NCI-H1436 (cell line): ENCODE data around the gene ARHGDIA.
"Not testable (repeated sequence)": the region's sequence is repeated elsewhere in the genome, so short reads cannot be mapped to it uniquely, and the experiment has no call there.

Experiments used
- DNase-seq: peaks from one replicate; lab custom pipeline; 2025; lab: John Stamatoyannopoulos, UW

The ARHGDIA gene

DNA sequence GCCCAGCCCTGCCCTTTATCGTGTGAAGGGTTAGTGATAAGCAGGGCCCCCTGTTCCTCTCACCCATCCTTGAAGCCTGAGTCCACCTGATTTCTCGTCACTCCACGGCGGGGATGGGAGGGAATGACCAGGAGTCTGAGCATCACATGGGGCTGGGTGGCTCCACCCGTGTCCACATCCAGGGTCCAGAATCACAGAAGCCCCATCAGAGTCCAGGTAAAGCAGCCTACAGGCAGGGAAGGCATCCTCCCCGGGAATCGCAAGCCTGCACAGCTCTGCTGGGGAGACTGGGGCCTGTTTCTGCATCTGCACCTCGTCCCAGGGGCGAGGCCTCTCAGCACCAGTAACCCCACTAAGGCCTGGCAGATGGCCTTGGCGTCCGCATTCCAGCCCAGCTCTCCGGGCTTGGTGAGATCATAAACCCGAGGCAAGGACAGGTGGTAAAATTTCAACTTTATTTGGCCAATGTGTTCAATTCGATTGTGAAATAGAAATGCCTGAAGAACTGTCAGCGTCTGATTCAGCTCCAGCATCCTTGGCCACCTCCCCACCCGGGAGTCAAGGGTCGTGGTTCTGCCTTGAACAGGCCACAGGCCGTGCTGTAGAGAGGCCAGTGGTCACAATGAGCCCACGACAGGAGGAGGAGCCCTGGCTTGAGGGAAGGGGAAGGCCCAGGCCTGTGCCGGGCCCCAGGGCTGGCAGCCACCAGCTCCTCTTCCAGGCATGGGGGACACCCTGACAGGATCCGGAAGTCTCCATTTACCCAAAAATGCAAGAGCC is 28.2 kb downstream of the ARHGDIA start:
- no peak for DNase-seq

DNA sequence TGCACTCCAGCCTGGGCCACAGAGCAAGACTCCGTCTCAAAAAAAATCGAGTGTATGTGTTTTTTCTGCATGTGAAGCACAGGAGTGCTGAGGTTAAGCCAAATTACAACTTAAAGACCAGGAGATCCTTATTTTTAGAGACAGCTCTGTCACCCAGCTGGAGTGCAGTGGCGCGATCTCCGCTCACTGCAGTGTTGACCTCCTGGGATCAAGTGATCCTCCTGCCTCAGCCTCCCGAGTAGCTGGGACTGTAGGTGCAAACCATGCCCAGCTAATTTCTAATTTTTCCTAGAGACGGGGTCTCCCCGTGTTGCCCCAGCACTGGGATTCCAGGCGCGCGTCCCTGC is 28.8 kb downstream of the ARHGDIA start:
- DNase-seq: no peak

DNA sequence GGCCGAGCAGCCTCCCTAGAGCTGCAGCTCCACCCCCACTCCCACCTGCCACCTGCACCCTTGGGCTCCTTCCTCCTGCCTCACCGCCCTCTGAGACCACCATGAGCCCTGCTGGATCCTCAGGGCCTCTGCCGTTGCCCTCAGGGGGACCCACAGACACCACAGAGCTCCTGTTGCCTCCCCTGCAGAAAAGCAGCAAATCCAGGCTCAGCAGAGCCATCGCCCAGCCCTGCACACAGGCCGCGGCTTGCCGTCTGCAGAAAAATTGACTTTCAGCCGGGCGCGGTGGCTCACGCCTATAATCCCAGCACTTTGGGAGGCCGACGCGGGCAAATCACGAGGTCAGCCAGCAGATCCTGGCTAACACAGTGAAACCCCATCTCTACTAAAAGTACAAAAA is 29.3 kb downstream of the ARHGDIA start:
- no peak for DNase-seq

DNA sequence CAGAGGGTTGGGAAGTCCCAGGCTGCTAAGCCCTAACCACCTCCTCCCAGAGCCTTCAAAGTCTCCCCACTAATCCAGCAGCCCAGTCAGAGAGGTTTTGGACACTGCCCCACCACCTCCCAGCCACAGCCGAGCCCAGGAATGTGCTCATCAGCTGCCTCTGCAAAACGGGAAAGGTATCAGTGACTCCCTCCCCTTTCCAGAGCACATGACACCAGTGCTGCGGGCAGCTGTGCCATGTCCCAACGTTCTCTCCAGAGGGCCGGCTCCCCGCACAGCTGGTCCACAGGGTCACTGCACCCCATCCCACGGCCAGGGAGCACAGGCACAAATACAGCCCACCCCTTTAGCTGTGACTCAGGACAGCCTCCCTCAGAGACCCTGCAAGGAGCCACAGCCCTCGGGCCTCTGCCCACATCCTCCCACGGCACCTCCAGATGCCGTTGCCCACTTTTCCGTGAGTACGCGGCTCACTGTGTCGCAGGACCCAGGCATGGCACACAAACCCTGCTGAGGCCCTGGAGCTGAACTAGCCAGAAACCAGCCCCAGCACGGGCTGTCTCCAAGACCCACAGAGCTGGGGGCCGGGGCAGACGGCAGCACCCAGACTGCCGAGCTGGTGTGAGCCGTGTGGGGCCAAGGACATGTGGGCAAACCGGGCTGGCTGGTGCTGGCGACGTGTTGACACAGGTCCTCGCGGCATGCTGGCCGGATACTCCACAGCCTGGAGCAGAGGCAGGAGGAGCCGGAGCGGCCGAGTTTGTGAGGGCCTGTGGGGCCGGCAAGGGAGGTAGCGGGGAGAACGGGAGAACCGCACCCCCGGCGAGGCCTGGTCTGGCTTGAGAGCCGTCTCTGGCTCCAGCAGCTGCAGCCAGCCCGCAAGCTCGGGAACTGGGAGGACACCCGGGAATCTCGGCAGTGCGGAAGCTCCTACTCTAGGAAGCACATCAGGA is 30.0 kb downstream of the ARHGDIA start:
- DNase-seq: no peak

DNA sequence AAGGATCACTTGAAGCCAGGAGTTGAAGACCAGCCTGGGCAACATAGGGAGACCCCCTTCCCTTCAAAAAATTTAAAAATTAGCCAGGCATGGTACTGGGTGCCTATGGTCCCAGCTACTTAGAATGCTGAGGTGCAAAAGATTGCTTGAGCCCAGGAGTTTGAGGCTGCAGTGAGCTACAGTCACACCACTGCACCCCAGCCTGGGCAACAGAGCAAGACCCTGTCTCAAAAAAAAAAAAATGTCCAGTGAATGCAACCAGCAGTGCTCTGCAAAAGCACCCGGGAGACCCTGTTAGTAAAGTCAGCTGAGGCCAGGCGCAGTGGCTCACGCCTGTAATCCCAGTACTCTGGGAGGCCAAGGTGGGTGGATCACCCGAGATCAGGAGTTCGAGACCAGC is 31.1 kb downstream of the ARHGDIA start:
- DNase-seq: not testable (repeated sequence)

DNA sequence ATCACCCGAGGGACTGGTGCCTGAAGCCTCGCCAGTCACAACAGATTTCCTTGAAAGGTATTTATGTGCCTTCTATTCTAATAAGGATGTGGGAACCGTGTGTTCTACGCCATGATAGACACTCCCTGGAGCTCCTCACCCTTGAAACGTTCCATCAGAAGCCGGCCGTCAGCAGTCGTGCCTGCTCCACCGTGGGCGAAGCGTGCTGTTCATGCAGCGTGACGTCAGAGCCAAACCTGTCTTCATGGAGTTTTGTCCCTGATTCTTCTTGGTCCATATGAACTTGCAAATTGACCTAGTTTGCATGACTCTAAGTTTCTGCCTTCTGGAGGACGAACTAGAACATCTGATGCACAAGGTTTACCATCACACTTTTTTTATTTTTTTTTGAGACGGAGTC is 31.8 kb downstream of the ARHGDIA start:
- DNase-seq: no peak

DNA sequence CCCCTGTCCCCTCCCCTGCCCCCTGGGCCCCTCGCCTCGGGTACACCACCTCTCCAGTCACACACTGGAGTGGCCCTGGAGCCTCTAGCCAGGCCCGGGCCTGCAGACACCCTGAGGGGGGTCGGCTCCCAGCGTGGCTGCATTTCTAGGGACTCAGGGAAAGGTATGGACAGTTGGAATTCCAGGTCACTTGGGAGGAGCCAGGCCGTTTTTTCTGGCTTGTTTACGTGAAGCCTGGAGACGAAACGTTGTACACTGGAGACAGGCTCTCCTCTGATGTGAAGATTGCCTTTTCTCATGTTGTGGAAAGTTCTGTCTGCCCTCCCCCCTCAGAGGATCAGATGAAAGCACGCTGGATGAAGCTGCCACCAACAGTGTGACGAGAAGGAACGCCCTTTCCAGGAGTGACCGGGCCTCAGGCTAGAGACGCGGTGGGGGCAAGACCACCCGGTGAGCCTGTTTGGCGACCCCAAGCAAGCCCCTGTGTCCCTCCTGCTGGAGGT is 32.3 kb downstream of the ARHGDIA start:
- no peak for DNase-seq

DNA sequence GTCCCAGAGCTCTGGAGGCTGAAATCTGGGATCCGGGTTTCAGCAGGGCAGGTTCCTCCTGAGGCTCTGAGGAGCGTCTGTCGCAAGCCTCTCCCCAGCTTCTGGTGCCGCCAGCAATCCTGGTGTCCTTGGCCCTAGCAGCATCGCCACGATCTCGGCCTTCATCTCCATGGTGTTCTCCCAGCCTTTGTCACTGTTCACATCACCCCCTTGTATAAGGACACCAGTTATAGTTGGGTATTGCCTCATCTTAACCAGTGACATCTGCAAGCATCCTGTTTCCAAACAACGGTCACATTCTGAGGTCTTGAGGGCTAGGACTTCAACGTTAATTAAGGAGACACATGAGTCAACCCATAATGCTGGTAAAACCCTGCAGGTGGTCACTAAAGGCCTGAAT is 33.5 kb downstream of the ARHGDIA start:
- no peak for DNase-seq

DNA sequence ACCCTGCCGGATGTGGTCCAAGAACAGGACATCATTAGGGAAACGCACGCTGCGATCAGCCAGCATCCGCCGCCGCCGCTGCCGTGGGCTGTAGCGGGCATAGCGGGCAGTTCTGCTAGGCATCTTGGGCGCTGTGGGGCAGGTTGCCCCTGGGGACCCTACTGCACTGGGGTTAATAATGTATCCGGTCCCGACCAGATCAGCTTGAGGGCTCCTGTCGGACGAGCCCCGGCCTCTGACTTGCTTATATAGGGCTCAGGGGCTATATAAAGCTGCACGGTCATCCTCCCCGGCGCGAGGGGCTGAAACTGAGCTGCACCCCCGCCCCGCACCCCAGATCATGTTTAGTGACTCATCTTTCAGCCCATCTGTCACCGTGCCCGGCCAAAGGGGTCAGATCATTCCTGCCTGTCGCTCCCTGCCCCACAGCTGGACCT is 36.3 kb downstream of the ARHGDIA start, which contains the start of gene PPP1R27:
Gene PPP1R27 (minus strand): TSS at position 220 of the 437 bp plus-strand sequence. CDS start 97 bp downstream, at position 123.
- DNase-seq: no peak

DNA sequence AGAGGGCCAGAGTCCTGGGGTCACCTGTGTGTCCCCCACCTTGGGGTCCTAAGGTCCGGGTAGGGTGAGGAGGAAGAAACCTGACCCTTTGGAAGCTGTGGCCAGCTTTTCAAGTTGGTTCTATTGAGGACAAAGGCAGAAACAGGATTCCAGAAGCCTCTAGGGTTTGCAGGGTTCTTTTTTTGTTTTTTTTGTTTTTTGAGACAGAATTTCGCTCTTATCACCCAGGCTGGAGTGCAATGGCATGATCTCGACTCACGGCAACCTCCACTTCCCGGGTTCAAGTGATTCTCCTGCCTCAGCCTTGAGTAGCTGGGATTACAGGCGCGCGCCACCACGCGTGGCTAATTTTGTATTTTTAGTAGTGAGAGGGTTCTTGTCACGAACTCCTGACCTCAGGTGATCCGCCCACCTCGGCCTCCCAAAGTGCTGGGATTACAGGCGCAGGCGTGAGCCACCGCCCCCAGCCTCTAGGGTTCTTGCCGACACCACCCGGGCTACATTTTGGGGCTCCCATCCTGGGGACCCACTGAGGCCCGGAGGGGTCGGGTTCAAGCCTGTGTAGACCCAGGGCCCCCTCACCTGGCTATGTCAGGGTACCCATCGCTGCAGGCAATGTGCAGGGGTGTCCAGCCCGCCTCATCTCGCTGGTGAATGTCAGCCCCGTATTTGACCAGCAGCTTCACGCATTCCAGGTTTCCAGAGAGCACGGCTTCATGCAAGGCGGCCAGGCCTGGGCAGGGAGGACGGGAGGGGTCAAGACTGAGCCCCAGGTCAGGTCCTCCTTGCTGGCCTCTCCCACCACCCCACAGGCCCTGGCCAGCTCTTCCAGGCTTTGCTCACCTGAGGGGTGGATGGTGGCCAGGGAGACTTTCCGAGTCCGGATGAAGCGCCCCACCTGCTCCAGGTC is 37.0 kb downstream of the ARHGDIA start:
- no peak for DNase-seq

DNA sequence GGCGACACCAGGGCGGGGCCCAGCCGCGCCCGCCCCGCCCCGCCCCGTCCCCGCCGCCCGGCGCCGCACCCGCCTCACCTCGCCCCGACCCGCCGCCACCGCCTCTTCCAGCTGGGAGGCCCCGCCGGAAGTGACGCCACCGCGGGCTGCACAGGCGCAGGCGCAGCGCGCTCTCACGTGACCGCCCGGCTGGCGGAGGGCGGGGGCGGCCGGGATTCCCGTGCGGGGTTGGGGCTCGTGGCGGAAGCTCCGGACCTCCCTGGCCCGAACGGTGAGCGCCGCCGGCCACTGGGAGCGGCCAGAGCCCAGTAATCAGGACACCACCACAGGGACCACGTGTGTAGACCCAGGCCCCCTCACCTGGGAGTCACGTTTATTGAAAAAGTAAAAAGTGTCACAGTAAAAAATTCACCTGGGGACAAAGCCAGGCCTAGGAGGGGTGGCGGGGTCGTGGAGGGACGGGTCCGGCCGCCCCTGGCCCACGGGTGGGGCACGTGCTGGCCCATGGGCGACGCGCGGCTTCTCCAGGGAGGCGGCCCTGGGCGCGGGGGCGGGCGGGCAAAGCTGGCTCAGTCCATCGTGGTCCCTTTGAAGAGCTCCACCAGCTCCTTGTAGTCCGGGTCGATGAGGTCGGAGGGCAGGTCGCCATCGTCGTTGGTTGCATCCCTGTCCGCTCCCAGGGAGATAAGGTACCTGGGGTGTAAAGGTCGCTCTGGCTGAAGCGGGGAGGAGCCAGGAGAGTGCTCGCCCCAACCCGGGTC is 37.8 kb downstream of the ARHGDIA start, which contains the start of gene MCRIP1:
Gene MCRIP1 (minus strand): TSS at position 132 of the 761 bp plus-strand sequence. CDS start 8,785 bp downstream, outside the sequence.
- DNase-seq: peak; percentile 96

DNA sequence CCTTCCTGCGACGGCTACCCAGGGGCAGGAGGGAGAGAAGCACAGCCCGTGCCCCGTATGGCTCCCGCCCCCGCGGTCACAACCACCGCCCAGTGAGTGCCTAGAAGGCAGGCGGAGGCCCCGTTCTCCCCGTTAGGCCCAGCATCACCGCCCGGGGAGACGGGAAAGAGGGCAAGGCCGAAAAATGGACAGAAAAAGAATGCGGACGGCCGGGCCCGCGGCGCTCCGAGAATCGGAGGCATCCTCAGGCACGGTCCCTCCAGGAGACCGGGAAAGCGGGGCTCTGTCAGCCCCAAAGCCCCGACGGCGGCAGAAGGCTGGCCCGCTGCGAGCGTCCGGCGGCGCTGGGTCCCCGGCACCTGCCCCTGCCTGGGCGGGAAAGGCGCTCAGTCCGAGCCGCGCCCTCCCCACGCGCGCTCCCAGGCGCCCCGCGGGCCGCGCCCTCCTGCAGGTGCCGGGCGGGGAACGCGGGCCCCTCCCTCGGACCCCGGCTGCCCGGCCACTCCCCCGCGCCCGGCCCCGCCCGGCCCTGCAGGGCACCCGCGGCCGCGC is 38.5 kb downstream of the ARHGDIA start:
- DNase-seq: no peak

DNA sequence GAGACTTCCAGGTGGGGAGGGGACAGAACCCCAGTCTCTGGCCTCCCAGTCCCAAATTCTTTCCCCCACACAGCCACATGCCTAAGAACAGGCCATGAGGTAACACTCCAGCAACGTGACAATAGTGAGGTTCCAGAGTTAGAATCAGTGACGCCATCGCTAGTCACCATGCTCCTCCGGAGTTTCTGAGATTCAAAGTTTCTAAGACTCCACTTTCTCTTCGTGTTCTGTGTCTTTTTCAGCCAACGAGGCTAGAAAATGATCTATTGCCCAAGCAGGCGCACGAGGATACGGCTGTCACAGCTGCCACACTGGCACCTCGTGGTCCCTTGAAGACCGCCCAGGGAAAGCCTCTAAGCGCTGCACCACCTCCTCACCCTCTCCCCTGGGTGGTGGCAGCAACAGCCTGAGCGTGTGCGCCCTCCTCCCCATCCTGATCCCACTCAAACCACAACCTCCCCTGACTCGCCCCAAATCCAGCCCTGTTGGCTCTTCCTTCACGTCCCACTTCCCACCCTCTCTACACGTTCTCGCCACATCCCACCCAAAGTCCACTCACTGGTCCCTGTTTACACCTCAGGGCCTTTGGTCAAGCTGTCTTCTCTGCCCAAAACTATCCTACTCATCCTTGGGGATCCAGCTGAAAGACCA is 39.1 kb downstream of the ARHGDIA start:
- DNase-seq: peak; percentile 41

DNA sequence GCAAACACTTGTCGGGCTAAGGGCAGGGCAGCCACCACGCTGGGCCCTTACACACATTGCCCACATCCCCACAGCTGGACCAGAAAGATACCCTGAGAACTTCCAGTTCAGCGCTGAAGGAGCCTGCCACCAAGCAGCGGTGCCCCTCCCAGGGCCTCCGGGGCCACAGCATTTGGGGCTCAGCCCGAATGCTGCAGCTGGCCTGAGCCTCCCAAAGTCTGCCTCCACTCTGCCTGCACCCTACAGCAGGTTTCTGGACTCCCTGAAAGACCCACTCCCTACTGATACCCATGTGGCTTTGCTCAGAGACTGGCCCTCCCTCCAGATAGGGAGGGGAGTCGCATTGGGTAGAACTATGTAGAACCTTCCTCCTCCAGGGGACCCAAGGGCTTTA is 39.6 kb downstream of the ARHGDIA start:
- DNase-seq: no peak

DNA sequence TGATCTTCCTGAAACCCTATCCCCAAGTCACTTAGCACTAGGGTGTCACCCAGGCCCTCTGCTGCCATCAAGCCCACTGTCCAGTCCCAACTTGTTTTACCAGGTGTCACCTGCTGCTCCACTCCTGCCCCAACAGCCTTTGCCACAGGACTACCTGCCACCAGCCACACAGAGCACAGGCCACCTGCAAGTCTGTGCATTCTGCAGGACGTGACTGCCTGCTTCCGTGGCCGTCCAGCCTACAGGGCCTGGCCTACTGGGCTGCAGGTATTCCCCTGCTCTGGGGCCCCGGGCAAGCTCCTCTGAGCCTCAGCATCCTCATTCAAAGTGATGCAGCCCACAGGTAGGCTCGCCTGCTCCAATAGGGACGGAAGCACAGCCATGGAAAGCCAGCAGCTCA is 41.3 kb downstream of the ARHGDIA start:
- no peak for DNase-seq

DNA sequence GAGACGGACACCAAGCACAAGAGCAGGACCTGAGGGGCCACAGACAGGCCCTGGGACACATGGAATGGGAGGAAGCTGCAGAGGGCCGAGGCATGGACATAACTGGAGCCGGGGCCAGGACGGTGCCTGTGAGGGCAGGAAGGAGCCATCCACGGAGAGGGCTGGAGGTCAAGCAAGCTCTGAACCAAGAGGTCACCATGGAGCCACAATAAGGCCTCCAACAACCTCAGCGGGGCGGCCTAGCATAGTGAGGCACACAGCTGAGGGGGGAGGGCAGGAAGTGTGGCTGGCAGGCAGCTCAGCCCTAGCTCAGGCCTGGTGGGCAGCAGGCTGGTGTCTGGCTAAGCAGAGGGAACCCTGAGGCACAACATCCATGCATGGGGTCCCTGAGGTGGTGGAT is 42.5 kb downstream of the ARHGDIA start:
- no peak for DNase-seq

DNA sequence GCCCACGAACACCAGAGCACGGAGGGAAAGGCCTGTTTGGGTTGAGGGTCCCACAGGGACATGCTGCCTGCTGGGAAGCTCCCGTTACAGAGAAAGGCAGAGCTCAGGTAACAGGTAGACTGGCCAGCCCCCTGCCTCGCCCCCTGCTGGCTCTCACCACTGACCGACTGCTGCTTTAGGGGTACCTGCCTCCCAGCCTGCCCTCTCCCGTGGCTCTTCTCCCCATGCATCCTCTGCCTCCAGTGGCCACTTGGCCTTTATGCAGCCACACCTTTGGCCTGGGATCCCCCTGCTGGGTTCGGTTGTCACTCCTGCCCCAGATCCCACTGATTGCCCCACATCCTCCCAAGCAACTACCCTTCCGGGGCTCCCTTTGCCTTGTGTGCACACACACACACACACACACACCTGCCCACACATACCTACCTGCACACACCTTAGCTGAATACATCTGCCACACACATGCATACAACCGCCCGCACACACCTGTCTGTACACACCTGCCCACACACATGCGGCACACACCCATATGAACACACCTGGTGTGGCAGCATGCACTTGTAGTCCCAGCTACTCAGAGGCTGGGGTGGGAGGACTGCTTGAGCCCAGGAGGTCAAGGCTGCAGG is 45.2 kb downstream of the ARHGDIA start:
- DNase-seq: peak; percentile 24

DNA sequence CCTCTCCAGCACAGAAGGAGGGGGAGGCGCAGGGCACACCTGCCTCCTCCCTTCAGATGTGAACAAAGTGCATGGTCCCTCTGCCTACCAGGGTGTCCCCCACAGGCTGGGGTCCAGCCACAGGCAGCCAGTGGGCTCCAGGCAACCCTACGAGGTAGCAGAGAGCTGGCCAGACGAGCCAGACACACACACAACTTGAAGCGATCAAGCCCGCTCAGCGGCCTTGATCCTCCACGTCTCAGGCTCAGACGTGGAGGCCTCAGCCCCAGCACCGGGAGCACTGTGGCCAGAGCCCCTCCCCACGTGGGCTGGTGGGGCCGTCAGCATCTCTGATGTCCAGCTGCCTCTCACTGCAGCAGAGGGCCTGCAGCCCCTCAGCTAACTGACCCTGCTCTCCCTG is 46.5 kb downstream of the ARHGDIA start:
- DNase-seq: no peak

DNA sequence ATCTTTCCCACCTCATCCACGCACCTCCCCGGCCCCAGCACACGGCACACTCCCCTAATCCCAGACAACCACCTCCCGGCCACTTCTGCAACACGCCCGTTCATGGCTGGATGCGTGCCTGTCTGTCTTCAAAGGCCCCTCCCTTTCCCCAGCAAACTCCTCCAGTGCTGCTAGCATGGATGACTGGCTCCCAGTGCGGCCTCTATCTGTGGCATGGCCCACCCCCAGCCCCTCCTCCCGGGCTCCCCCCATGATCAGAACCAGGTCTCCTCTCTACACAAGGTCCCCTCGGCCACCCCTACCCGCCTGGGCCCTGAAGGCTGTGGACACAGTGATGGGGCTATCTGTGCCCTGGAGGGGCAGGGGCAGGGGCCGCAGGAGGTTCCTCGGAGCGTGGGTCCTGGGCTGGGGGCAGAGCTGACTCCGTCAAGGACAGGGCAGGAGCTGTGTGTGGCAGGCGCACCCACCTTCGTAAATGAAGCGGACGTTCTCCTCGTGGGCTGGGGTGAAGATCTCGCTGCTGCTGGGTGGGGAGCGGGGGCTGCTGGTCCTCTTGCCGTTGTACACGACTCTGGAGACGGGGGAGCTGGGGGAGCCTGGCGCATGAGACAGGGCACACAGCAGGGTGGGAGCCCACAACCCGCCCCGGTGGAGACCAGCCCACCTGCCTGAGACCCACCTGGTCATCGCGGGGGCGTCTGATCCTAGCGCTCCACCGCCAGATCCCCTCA is 47.2 kb downstream of the ARHGDIA start:
- DNase-seq: no peak
